Measurements from ENCODE around the gene CES3. TPM values are rescaled to one million over a fixed set of nuclear protein-coding genes. Genes with fewer than 3 reads are reported as not detected.

The CES3 gene
- total RNA-seq, 3 donors from 2014 or later: 86.5 to 264 (median 199) TPM

- TF ChIP-seq, protein P1, sequence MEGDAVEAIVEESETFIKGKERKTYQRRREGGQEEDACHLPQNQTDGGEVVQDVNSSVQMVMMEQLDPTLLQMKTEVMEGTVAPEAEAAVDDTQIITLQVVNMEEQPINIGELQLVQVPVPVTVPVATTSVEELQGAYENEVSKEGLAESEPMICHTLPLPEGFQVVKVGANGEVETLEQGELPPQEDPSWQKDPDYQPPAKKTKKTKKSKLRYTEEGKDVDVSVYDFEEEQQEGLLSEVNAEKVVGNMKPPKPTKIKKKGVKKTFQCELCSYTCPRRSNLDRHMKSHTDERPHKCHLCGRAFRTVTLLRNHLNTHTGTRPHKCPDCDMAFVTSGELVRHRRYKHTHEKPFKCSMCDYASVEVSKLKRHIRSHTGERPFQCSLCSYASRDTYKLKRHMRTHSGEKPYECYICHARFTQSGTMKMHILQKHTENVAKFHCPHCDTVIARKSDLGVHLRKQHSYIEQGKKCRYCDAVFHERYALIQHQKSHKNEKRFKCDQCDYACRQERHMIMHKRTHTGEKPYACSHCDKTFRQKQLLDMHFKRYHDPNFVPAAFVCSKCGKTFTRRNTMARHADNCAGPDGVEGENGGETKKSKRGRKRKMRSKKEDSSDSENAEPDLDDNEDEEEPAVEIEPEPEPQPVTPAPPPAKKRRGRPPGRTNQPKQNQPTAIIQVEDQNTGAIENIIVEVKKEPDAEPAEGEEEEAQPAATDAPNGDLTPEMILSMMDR (IDR thresholded peaks at IDR 0.05): no peak
- Histone ChIP-seq H3K36me3 (ENCODE audit: low read depth) (no peaks in the 10 kb centered on the region), H3K9me3 (no peaks in the 10 kb centered on the region), H3K4me3 (no peak overlapping the region), H3K4me1 (ENCODE audit: low read depth) (no peaks in the 10 kb centered on the region)
- ATAC-seq: no peak
- DNase-seq: peak in 1 of 3 donors; percentile 2
- intact Hi-C loops (cut with DNase I, micrococcal nuclease): no loop called here
These were observed 60.3 kb downstream of the CES3 start for GRCh38 chr16:67021321-67021720.

DNA sequence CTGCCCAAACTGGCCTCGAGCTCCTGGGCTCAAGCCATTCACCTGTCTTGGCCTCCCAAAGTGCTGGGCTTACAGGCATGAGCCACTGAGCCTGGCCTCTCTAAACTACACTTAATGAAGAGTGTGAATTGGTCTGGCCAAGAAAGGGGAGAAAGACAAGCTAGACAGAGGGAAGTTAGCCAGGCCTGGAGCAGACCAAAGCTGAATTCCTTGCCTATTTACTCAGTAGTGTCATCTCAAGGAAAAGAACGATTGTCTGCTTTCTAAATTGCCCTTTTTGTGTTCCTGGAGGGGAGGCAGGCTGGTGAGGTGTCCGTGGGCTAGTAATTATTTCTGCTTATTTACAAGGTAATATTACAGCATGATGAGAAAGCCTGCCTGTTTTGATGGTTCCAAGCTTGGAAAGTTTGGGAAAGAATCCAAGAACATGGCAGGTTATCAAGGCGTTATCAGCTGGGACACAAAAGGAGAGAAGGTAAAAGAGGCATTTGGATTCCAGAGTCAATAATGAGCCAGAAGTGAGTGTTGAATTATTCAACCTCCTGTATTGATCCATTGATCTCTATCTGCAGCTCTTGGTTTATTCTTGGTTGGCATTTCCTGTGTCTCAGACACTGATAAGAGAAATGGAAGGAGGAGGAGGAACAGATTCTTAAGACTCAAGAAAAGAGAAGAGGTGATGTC, 61.6 kb downstream of the CES3 start:
- ATAC-seq (no peak), DNase-seq (no peak)
- no peak overlapping the region for H3K4me3 ChIP-seq
- TF ChIP-seq, protein P1 (IDR thresholded peaks at IDR 0.05): no peak
- intact Hi-C loops (cut with DNase I, micrococcal nuclease): no loop called here
- no peaks in the 10 kb centered on the region for H3K36me3 ChIP-seq (ENCODE audit: low read depth)
- H3K4me1 ChIP-seq (ENCODE audit: low read depth): no peaks in the 10 kb centered on the region
- no peaks in the 10 kb centered on the region for H3K9me3 ChIP-seq

DNA sequence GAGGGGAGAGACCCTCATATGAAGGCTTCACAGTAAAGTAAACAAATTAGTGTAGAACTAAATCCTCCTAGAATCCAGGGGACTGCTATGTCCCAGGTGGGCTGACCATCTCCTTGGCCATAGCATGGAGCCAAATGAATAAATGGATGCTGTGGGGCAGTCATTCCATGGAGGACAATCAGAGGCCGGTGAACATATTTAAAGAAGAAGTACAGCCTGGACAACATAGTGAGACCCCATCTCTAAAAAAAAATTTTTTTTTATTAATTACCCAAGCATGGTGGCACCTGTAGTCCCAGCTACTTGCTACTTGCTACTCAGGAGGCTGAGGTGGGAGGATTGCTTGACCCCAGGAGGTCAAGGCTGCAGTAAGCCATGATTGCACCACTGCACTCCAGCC, 62.6 kb downstream of the CES3 start:
- no peak for ATAC-seq

More for the DNA sequence above, 62.6 kb downstream of the CES3 start:
- H3K4me1 ChIP-seq (ENCODE audit: low read depth): no peaks in the 10 kb centered on the region
- DNase-seq: no peak
- no peaks in the 10 kb centered on the region for H3K36me3 ChIP-seq (ENCODE audit: low read depth)
- no peaks in the 10 kb centered on the region for H3K9me3 ChIP-seq
- H3K4me3 ChIP-seq: no peak overlapping the region
- intact Hi-C loops (cut with DNase I, micrococcal nuclease): no loop called here
- TF ChIP-seq, protein P1 (IDR thresholded peaks at IDR 0.05): no peak

Other genes with a start within 250 kb of the CES3 start
- gene DYNC1LI2, start 209.7 kb upstream of the CES3 start, total RNA-seq: 100 to 1,000 TPM; 153 to 249 (median 217) TPM
- under 1 TPM in 2 of 3 donors, not detected in 1; 0.28 to 0.32 TPM for gene TERB1, start 159.7 kb upstream of the CES3 start, total RNA-seq
- 10 to 100 TPM; 48.4 to 52.9 (median 50.8) TPM for gene NAE1, start 130.3 kb upstream of the CES3 start, total RNA-seq
- 100 to 1,000 TPM in 2 of 3 donors, 10 to 100 TPM in 1; 59.3 to 253 (median 131) TPM for gene CA7, start 116.9 kb upstream of the CES3 start, total RNA-seq
- gene PDP2, start 80.8 kb upstream of the CES3 start, total RNA-seq: 10 to 100 TPM; 15.5 to 23.5 (median 23.2) TPM
- gene CDH16, start 42.4 kb upstream of the CES3 start, total RNA-seq: under 1 TPM; 0.13 to 0.78 (median 0.72) TPM
- gene RRAD, start 35.7 kb upstream of the CES3 start, total RNA-seq: 10 to 100 TPM in 1 of 3 donors, 1 to 10 TPM in 2; 1.3 to 11.6 (median 1.3) TPM
- 10 to 100 TPM; 72.5 to 78.1 (median 76.5) TPM for gene CIAO2B, start 26.9 kb upstream of the CES3 start, total RNA-seq
- gene CES2, start 25.8 kb upstream of the CES3 start, total RNA-seq: 100 to 1,000 TPM; 180 to 566 (median 456) TPM
- 10 to 100 TPM in 1 of 3 donors, 1 to 10 TPM in 2; 6.3 to 10.1 (median 8.3) TPM for gene CES4A, start 27.3 kb downstream of the CES3 start, total RNA-seq
- gene CBFB, start 67.9 kb downstream of the CES3 start, total RNA-seq: 10 to 100 TPM; 26.3 to 35.5 (median 26.8) TPM
- 10 to 100 TPM; 13.3 to 15.7 (median 13.6) TPM for gene PHAF1, start 148.7 kb downstream of the CES3 start, total RNA-seq
- 1 to 10 TPM; 1.5 to 8.4 (median 4.0) TPM for gene B3GNT9, start 189.7 kb downstream of the CES3 start, total RNA-seq
- 10 to 100 TPM; 21.0 to 27.4 (median 26.6) TPM for gene TRADD, start 198.6 kb downstream of the CES3 start, total RNA-seq
- 10 to 100 TPM; 23.3 to 33.8 (median 24.5) TPM for gene FBXL8, start 198.7 kb downstream of the CES3 start, total RNA-seq
- 100 to 1,000 TPM in 1 of 3 donors, 10 to 100 TPM in 2; 26.0 to 113 (median 64.4) TPM for gene HSF4, start 203.5 kb downstream of the CES3 start, total RNA-seq
- 10 to 100 TPM; 23.5 to 35.9 (median 32.0) TPM for gene NOL3, start 209.3 kb downstream of the CES3 start, total RNA-seq
- 10 to 100 TPM; 24.8 to 35.1 (median 29.2) TPM for gene MATCAP1, start 222.7 kb downstream of the CES3 start, total RNA-seq
- 1 to 10 TPM; 2.6 to 6.8 (median 2.7) TPM for gene EXOC3L1, start 228.9 kb downstream of the CES3 start, total RNA-seq
- 10 to 100 TPM; 70.5 to 77.4 (median 72.9) TPM for gene E2F4, start 230.9 kb downstream of the CES3 start, total RNA-seq
- gene ELMO3, start 237.9 kb downstream of the CES3 start, total RNA-seq: 10 to 100 TPM; 25.4 to 68.0 (median 42.1) TPM